Neural cell (in vitro differentiated cells): Measurements from ENCODE around the gene TOR1A. TPM values are rescaled to one million over a fixed set of nuclear protein-coding genes. Genes with fewer than 3 reads are reported as not detected.

Experiments used
- H2AFZ ChIP-seq: fragments of 200-600, 300-800 bp; sonication (generic), shearing (Covaris generic); 2 replicates; pipeline ENCODE4 v1.6.0; 2014; ENCODE audit warnings: low read depth, mild to moderate bottlenecking, antibody characterized with exemption, low read length, moderate library complexity
- H3F3A ChIP-seq: fragments of 200-600 bp; shearing (Covaris generic); 2 replicates; pipeline ENCODE4 v1.6.1; 2016; ENCODE audit warnings: mild to moderate bottlenecking, moderate library complexity, mixed read lengths, antibody characterized with exemption, low read length; ENCODE audit not compliant: insufficient read depth, poor library complexity, severe bottlenecking
- H3K27ac ChIP-seq: fragments of 200-600, 300-800 bp; sonication (generic), shearing (Covaris generic); 2 replicates; pipeline ENCODE4 v1.5.1; 2014; ENCODE audit warnings: mild to moderate bottlenecking, low read length, moderate library complexity
- H3K27me3 ChIP-seq: fragments of 300-800, 200-600 bp; sonication (generic), shearing (Covaris generic); 2 replicates; pipeline ENCODE4 v1.6.0; 2014; ENCODE audit warnings: mild to moderate bottlenecking, low read depth, low read length, moderate library complexity; ENCODE audit not compliant: insufficient read depth
- H3K36me3 ChIP-seq: fragments of 300-800, 200-600 bp; sonication (generic), shearing (Covaris generic); 2 replicates; pipeline ENCODE4 v1.5.1; 2014; ENCODE audit warnings: mild to moderate bottlenecking, antibody characterized with exemption, low read length, moderate library complexity; ENCODE audit not compliant: insufficient read depth
- H3K4me2 ChIP-seq: fragments of 300-800, 200-600 bp; sonication (generic), shearing (Covaris generic); 2 replicates; pipeline ENCODE4 v1.6.0; 2014; ENCODE audit warnings: mild to moderate bottlenecking, low read length
- H3K4me3 ChIP-seq: fragments of 300-800, 200-600 bp; sonication (generic), shearing (Covaris generic); 2 replicates; pipeline ENCODE4 v1.5.1; 2014; ENCODE audit warnings: mild to moderate bottlenecking, low read length, moderate library complexity
- H3K79me2 ChIP-seq: fragments of 200-600 bp; shearing (Covaris generic); replicated peaks from 2 replicates; pipeline ENCODE4 v1.6.0; 2014; ENCODE audit warnings: mild to moderate bottlenecking, low read length, moderate library complexity; ENCODE audit not compliant: insufficient read depth
- H3K9ac ChIP-seq: fragments of 300-800, 200-600 bp; sonication (generic), shearing (Covaris generic); 2 replicates; pipeline ENCODE4 v1.6.1; 2016; ENCODE audit warnings: mild to moderate bottlenecking, low read length, mixed read lengths
- H3K9me2 ChIP-seq: fragments of 200-600 bp; shearing (Covaris generic); 2 replicates; pipeline ENCODE4 v1.6.1; 2016; ENCODE audit warnings: mild to moderate bottlenecking, low read length, mixed read lengths; ENCODE audit not compliant: insufficient read depth
- H3K9me3 ChIP-seq: fragments of 200-600, 300-800 bp; sonication (generic), shearing (Covaris generic); 2 replicates; pipeline ENCODE4 v1.6.1; 2016; ENCODE audit warnings: mild to moderate bottlenecking, mixed run types, low read length, moderate library complexity, mixed read lengths
- H4K20me1 ChIP-seq: fragments of 200-600 bp; shearing (Covaris generic); 2 replicates; pipeline ENCODE4 v1.6.1; 2016; ENCODE audit warnings: mild to moderate bottlenecking, mixed run types; ENCODE audit not compliant: insufficient read depth
- EZH2 ChIP-seq: fragments of 200-600, 300-800 bp; shearing (Covaris generic), sonication (generic); IDR thresholded peaks from 2 replicates; pipeline ENCODE4 v1.6.1; 2014; ENCODE audit warnings: antibody characterized with exemption, low read length, borderline replicate concordance, mild to moderate bottlenecking; ENCODE audit not compliant: insufficient read depth, poor library complexity, severe bottlenecking
- MXI1 ChIP-seq: fragments of 450-650 bp; conservative IDR thresholded peaks from 2 replicates; pipeline ENCODE4 v1.6.1; 2014; ENCODE audit warnings: antibody characterized with exemption, mild to moderate bottlenecking; ENCODE audit not compliant: poor library complexity, severe bottlenecking
- POLR2AphosphoS5 ChIP-seq: IDR thresholded peaks from 2 replicates; pipeline ENCODE4 v1.6.1; 2012
- RAD21 ChIP-seq: fragments of 450-650 bp; conservative IDR thresholded peaks from 2 replicates; pipeline ENCODE4 v1.6.1; 2014; ENCODE audit warnings: antibody characterized with exemption, mild to moderate bottlenecking, moderate library complexity
- REST ChIP-seq: IDR thresholded peaks from 2 replicates; pipeline ENCODE4 v1.6.1; 2012; ENCODE audit warnings: borderline replicate concordance
- SMC3 ChIP-seq: fragments of 450-650 bp; conservative IDR thresholded peaks from 2 replicates; pipeline ENCODE4 v1.6.1; 2014; ENCODE audit warnings: antibody characterized with exemption, mild to moderate bottlenecking, moderate library complexity; ENCODE audit not compliant: poor library complexity
- TAF1 ChIP-seq: IDR thresholded peaks from 2 replicates; pipeline ENCODE4 v1.6.1; 2012; ENCODE audit warnings: low read depth
- polyA plus RNA-seq: library from polyadenylated mRNA; depleted of rRNA; stranded (reverse); fragments of >200 nt; gene quantifications from 2 replicates; pipeline ENCODE4 v1.2.3, GENCODE V29; 2014
- TF ChIP-seq, protein P1 (sequence below): fragments of 450-650 bp; IDR thresholded peaks from 2 replicates; pipeline ENCODE4 v1.5.1; 2014; ENCODE audit warnings: antibody characterized with exemption, mild to moderate bottlenecking, moderate library complexity; ENCODE audit not compliant: poor library complexity, severe bottlenecking

Gene TOR1A
- polyA plus RNA-seq, 1 donor from 2014 or later, result 56.3 TPM

DNA sequence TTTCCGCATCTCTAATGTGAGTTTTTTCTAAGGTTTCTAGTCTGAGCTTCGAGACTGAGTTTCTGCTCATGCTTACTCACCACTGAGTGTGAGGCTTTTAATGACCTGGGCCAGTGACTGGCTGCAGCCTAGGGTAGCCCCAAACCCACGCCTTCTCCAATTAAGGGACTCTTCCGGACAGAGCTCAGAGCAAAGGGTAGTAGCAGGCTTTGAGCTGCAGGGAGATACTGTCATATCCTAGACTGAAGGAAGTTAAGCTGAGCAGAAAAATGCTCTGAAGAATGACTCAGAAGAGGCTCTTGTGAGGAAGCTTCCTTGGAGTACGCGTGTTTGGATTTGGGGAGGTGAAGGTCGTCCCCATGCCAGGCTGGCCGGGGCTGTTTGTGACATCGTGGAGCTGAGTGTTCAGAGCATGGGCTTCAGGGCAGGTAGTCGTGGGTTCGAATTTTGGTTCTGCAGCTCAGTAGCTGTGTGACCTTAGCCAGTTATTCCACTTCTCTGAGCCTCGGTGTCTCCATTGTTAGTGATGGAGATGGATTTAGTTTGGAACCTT is 14.8 kb upstream of the TOR1A start:
- no peaks in the 10 kb centered on the region for H3F3A ChIP-seq
- no peaks in the 10 kb centered on the region for H3K36me3 ChIP-seq
- no peak overlapping the region for H2AFZ ChIP-seq
- TF ChIP-seq, protein P1, sequence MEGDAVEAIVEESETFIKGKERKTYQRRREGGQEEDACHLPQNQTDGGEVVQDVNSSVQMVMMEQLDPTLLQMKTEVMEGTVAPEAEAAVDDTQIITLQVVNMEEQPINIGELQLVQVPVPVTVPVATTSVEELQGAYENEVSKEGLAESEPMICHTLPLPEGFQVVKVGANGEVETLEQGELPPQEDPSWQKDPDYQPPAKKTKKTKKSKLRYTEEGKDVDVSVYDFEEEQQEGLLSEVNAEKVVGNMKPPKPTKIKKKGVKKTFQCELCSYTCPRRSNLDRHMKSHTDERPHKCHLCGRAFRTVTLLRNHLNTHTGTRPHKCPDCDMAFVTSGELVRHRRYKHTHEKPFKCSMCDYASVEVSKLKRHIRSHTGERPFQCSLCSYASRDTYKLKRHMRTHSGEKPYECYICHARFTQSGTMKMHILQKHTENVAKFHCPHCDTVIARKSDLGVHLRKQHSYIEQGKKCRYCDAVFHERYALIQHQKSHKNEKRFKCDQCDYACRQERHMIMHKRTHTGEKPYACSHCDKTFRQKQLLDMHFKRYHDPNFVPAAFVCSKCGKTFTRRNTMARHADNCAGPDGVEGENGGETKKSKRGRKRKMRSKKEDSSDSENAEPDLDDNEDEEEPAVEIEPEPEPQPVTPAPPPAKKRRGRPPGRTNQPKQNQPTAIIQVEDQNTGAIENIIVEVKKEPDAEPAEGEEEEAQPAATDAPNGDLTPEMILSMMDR, result no peak
- TF ChIP-seq POLR2AphosphoS5 (no peak), SMC3 (no peak), RAD21 (no peak), REST (no peak)
- no peak overlapping the region for H3K9ac ChIP-seq
- H3K27ac ChIP-seq, result no peak overlapping the region
- H3K4me2 ChIP-seq, result no peak overlapping the region
- no peaks in the 10 kb centered on the region for H3K9me2 ChIP-seq
- H4K20me1 ChIP-seq, result no peaks in the 10 kb centered on the region
- H3K4me3 ChIP-seq, result no peak overlapping the region
- H3K27me3 ChIP-seq, result no peaks in the 10 kb centered on the region
- no peaks in the 10 kb centered on the region for H3K9me3 ChIP-seq
- H3K79me2 ChIP-seq, result peaks cover 31% of the 10 kb centered on the region

DNA sequence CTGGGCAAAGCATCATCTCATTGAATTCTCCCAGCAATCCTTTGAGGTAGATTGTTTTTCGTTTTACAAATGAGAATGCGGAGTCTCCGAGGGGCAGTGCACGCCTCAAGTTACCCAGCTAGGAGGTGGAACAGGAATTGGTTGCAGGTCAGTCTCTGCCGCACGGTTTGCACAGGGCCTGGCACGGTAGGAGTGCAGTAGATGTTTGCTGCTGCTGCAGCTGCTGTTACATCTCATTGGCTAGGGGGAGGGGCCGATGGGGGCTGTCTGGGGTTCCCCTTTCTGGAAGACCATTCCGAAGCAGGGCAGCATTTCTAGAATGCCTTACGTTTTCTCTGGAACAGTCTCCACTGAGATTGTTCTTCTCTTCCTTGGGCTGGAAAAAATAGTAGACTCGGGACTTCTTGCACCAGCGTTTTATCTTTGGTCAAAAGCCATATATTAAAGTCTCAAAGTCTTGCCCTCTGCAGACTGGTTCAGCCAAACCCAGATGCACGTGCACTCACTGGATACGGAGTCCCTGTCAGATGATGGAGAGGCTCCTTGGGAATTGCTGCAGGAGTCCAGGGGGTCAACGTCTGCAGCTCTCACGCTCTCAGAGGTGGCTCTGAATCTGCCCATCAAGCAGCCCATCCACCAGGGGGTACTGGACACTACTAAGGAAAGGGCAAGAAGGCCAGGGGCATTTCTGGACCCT is 12.5 kb upstream of the TOR1A start:
- no peaks in the 10 kb centered on the region for H3F3A ChIP-seq
- H3K9ac ChIP-seq, result peak overlapping the region; percentile 90
- peak overlapping the region; percentile 74 for H3K4me2 ChIP-seq
- H4K20me1 ChIP-seq, result no peaks in the 10 kb centered on the region
- TF ChIP-seq EZH2 (no peak), RAD21 (no peak), REST (no peak), MXI1 (no peak), TAF1 (no peak), POLR2AphosphoS5 (no peak), SMC3 (no peak)
- TF ChIP-seq, protein P1, result no peak
- peaks cover 34% of the 10 kb centered on the region for H3K79me2 ChIP-seq
- H3K9me3 ChIP-seq, result no peaks in the 10 kb centered on the region
- no peaks in the 10 kb centered on the region for H3K9me2 ChIP-seq
- no peaks in the 10 kb centered on the region for H3K36me3 ChIP-seq
- peak overlapping the region; percentile 81 for H3K4me3 ChIP-seq
- H3K27me3 ChIP-seq, result no peaks in the 10 kb centered on the region
- H3K27ac ChIP-seq, result no peak overlapping the region
- no peak overlapping the region for H2AFZ ChIP-seq
